LNCAP (cell line): Measurements from ENCODE around the gene ABCA1.

Experiments
- TF ChIP-seq, protein P1 (sequence below): fragments of 450-650 bp; IDR thresholded peaks from 2 replicates; pipeline ENCODE4 v1.5.1; 2017; ENCODE audit warnings: mild to moderate bottlenecking

Gene ABCA1, protein sequence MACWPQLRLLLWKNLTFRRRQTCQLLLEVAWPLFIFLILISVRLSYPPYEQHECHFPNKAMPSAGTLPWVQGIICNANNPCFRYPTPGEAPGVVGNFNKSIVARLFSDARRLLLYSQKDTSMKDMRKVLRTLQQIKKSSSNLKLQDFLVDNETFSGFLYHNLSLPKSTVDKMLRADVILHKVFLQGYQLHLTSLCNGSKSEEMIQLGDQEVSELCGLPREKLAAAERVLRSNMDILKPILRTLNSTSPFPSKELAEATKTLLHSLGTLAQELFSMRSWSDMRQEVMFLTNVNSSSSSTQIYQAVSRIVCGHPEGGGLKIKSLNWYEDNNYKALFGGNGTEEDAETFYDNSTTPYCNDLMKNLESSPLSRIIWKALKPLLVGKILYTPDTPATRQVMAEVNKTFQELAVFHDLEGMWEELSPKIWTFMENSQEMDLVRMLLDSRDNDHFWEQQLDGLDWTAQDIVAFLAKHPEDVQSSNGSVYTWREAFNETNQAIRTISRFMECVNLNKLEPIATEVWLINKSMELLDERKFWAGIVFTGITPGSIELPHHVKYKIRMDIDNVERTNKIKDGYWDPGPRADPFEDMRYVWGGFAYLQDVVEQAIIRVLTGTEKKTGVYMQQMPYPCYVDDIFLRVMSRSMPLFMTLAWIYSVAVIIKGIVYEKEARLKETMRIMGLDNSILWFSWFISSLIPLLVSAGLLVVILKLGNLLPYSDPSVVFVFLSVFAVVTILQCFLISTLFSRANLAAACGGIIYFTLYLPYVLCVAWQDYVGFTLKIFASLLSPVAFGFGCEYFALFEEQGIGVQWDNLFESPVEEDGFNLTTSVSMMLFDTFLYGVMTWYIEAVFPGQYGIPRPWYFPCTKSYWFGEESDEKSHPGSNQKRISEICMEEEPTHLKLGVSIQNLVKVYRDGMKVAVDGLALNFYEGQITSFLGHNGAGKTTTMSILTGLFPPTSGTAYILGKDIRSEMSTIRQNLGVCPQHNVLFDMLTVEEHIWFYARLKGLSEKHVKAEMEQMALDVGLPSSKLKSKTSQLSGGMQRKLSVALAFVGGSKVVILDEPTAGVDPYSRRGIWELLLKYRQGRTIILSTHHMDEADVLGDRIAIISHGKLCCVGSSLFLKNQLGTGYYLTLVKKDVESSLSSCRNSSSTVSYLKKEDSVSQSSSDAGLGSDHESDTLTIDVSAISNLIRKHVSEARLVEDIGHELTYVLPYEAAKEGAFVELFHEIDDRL (N-terminal part only)

DNA sequence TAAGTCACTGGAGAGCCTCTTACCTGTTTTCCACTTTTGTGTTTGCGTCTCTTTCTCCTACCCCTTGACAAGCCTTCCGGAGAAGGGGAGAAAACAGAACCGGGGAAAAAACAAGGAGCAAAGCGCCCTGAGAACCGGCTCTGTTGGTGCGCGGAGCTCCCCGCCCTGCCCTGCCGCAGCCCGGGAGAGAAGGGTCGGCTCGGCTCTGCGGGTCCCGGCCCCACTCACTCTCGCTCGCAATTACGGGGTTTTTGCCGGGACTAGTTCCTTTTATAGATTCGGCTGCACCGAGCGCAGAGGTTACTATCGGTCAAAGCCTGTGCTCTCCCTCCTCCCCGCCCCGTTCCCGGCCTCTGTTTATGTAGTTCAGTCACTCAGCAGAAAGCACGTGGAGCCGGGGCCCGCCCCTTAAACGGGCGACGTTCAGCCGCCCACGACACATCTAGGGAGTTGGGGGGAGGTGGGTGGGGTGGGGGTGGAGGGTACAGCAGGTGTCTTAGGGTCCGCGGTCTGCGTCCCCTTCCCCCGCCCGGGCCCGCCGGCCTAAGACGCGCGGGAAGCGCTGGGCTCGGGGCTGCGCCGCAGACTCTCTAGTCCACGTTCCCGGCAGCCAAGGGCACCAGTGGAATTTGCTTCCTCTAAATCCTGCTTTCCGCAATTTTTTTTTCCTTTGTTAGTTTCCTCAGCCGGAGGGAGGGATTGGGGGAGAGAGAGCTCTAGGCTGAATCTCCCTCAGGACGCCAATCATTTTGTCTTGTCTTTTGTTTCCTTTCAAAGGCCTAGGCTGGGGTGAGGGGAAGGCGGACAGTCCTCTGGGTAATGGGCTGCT lies at the start of gene ABCA1:
TSS of gene ABCA1 (minus strand) at position 244 of the 829 bp plus-strand sequence. CDS start 24,476 bp downstream, outside the sequence.
- TF ChIP-seq, protein P1, sequence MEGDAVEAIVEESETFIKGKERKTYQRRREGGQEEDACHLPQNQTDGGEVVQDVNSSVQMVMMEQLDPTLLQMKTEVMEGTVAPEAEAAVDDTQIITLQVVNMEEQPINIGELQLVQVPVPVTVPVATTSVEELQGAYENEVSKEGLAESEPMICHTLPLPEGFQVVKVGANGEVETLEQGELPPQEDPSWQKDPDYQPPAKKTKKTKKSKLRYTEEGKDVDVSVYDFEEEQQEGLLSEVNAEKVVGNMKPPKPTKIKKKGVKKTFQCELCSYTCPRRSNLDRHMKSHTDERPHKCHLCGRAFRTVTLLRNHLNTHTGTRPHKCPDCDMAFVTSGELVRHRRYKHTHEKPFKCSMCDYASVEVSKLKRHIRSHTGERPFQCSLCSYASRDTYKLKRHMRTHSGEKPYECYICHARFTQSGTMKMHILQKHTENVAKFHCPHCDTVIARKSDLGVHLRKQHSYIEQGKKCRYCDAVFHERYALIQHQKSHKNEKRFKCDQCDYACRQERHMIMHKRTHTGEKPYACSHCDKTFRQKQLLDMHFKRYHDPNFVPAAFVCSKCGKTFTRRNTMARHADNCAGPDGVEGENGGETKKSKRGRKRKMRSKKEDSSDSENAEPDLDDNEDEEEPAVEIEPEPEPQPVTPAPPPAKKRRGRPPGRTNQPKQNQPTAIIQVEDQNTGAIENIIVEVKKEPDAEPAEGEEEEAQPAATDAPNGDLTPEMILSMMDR: no peak

DNA sequence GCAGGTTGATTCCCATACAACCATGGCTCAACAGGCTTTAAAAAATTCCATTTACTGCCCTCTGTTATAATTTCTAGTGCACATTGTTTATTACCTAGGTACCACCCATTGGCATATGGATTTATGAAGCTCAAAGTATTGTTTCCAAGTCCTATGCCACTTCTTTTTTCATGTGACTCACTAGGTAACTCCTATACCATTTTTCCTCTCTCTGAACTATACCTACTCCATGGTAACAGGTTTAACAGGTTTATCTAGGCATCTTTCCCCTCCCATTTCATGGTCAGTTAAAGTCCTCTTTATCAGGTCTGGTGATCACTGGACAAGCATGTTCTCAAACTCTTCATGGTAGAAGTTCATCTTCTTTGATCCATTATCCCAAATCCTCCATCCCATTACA lies 49.6 kb upstream of the ABCA1 start:
- TF ChIP-seq, protein P1: no peak

DNA sequence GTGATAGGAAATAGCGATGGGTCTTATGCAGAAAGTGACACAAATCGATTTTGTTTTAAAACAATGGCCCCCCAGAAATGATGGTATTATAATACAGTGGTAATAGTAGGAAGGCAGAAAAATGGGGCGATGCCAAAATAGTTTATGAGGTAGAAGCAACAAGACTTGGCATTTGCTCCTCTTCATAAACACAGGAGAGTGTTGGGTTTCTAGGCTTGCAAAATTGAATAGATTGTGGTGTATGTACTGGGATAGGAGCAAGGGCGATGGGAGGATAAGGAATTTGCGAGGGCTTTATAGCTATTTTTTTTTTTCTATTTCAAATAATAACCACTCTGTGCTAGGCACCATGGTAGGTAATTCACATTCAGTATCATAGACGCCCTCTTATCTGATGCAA lies 49.2 kb upstream of the ABCA1 start:
- TF ChIP-seq, protein P1: no peak

DNA sequence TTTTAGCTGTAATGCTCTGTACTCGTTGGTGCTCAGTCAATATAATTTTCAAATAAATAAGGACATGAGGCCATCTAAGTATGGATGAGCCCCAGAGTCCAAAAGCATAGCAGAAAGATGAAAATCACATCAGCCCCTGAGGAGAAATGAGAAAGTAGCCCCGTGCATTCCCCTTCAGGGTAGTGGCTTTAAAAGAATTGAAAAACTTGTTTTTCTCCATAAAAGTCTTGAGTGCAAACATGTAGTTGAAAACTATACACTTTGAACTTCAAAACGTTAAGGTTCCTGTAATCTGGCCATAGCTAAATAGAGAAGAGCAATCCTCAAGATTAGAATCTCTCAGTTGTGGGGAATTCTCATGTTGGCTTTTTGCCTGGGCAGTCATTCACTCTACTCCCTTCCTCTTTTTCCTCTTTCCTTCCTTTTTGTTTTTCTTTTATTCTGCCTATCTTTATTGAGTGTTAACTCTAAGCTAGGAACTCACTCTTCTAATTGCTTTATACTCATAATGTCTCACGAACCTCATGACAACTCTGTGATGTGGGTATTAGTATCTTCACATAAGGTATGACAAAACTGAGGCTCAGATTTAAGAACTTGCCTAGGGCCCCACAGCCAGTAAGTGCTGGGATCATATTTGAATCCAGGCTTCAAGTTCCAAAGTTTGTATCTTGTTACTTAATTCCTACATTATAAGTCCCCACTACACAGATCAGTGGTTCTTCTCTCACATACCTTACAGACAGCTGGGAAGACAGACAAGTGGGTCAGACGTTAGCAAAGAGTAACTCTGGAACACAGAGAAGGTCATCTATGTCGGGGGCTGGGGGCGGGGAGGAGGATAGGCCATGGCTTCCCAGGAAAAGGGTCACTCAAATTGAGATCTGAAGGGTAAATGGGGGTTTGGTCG lies 46.4 kb upstream of the ABCA1 start:
- TF ChIP-seq, protein P1: no peak

DNA sequence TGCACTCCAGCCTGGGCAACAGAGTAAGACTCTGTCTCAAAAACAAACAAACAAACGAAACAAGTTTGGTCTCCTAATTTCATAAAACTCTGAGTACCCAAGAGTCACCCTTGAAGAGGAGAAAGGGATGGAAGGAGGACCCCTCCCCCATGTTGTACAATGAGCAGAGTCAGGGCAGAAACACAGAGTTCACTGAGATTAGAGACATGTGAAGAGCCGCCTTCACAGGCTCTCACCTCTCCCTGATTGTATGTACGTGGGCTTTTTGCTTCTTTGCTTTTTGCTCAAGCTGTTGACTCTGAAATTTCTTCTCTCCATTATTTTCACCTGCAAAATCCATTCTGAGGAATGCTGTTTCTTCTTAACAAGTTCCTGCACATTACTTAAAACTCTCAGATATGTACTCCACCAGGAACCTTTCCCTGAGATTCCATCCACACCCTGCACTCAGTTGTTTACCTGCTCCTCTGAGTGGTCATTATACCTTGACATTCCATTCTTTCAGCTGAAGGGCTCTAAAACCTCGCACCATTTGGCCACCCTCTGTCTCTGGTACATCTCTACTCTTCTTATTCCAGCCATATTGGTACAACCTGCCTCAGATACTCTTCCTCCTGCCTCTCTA lies 44.4 kb upstream of the ABCA1 start:
- TF ChIP-seq, protein P1: no peak

DNA sequence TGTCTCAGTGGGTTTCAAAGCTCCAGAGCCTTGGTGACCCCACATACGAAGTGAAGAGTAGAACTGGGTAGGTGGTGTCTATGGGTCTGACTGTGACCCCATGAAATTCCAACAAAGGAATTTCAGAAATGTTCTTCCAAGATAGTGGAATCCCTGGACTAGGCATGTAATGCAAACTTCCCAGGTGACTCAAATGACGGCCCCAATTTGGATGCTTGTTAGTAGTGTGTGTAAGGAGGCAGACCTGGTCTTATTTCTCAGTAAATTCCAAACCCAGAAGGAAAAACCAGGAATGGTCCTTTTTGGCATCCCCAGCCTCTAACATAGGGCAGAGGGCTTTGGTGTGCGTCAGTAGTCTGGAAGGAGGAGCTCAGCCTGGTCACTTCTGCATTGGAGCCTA lies 43.6 kb upstream of the ABCA1 start:
- TF ChIP-seq, protein P1: no peak
